Measurements from ENCODE around the gene JKAMP. TPM values are rescaled to one million over a fixed set of nuclear protein-coding genes. Genes with fewer than 3 reads are reported as not detected.

Gene JKAMP
- total RNA-seq, 2 donors from 2014 or later: 42.5 to 57.2 TPM

- Mint-ChIP-seq H3K9me3 (no peaks in the 10 kb centered on the region), H3K36me3 (ENCODE audit: low read depth) (peaks cover 33% of the 10 kb centered on the region), H3K27ac (no peak overlapping the region), H3K4me1 (no peaks in the 10 kb centered on the region), H3K4me3 (no peak overlapping the region), H3K27me3 (ENCODE audit: insufficient read depth) (no peaks in the 10 kb centered on the region)
- peaks cover 82% of the 10 kb centered on the region for H3K36me3 ChIP-seq (ENCODE audit: control insufficient read depth, insufficient read depth, low read length)
- DNase-seq: no peak
- 92 to 100% methylated on average over 1 to 3 of the region's 3 CpGs for WGBS, 2 experiments (ENCODE audit: insufficient coverage in 1 of 2, insufficient read length in 1 of 2)
- no peaks in the 10 kb centered on the region for H3K9me3 ChIP-seq (ENCODE audit: control insufficient read depth, low read length)
- H3K4me1 ChIP-seq (ENCODE audit: control insufficient read depth, insufficient read depth, low read length): no peaks in the 10 kb centered on the region
- H3K4me3 ChIP-seq (ENCODE audit: low read length): no peak overlapping the region
- TF ChIP-seq, protein P1, sequence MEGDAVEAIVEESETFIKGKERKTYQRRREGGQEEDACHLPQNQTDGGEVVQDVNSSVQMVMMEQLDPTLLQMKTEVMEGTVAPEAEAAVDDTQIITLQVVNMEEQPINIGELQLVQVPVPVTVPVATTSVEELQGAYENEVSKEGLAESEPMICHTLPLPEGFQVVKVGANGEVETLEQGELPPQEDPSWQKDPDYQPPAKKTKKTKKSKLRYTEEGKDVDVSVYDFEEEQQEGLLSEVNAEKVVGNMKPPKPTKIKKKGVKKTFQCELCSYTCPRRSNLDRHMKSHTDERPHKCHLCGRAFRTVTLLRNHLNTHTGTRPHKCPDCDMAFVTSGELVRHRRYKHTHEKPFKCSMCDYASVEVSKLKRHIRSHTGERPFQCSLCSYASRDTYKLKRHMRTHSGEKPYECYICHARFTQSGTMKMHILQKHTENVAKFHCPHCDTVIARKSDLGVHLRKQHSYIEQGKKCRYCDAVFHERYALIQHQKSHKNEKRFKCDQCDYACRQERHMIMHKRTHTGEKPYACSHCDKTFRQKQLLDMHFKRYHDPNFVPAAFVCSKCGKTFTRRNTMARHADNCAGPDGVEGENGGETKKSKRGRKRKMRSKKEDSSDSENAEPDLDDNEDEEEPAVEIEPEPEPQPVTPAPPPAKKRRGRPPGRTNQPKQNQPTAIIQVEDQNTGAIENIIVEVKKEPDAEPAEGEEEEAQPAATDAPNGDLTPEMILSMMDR (conservative IDR thresholded peaks at IDR 0.05): no peak
- H3K27me3 ChIP-seq (ENCODE audit: control insufficient read depth, insufficient read depth, low read length, poor library complexity, severe bottlenecking): no peaks in the 10 kb centered on the region
- no peak overlapping the region for H3K9ac ChIP-seq (ENCODE audit: extremely low read depth, low read length, poor library complexity, severe bottlenecking)
- H3K27ac ChIP-seq (ENCODE audit: low read depth, low read length): no peak overlapping the region
Measured at GRCh38 chr14:59500732-59501131, 16.4 kb downstream of the JKAMP start.

DNA sequence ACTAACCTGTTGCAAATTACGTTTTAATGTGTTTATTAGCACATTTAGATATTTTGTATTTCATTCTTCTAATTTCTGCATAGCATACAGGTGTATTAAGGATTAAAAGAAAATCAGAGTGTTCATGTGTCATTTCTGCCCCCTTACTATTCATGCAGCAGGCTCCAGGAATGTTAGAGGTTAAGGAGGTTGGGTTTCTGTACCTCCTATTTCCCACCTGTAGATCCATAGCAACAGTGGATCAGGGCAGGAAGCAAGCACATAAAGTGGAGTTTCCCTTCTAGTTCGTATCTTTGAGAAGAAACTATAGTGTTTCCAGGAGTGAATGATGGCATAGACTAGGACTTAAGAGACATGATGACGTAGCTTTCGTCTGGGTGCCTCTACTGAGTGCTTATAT, 18.9 kb downstream of the JKAMP start:
- no peaks in the 10 kb centered on the region for H3K27me3 ChIP-seq (ENCODE audit: control insufficient read depth, insufficient read depth, low read length, poor library complexity, severe bottlenecking)
- no peak overlapping the region for H3K9ac ChIP-seq (ENCODE audit: extremely low read depth, low read length, poor library complexity, severe bottlenecking)
- no peaks in the 10 kb centered on the region for H3K9me3 Mint-ChIP-seq
- no peaks in the 10 kb centered on the region for H3K9me3 ChIP-seq (ENCODE audit: control insufficient read depth, low read length)
- peaks cover 3% of the 10 kb centered on the region for H3K4me1 ChIP-seq (ENCODE audit: control insufficient read depth, insufficient read depth, low read length)
- peaks cover 9% of the 10 kb centered on the region for H3K4me1 Mint-ChIP-seq
- DNase-seq: no peak
- H3K27ac Mint-ChIP-seq: no peak overlapping the region
- H3K27me3 Mint-ChIP-seq (ENCODE audit: insufficient read depth): no peaks in the 10 kb centered on the region
- H3K36me3 Mint-ChIP-seq (ENCODE audit: low read depth): peaks cover 23% of the 10 kb centered on the region
- TF ChIP-seq, protein P1 (conservative IDR thresholded peaks at IDR 0.05): no peak
- no peak overlapping the region for H3K27ac ChIP-seq (ENCODE audit: low read depth, low read length)
- peaks cover 61% of the 10 kb centered on the region for H3K36me3 ChIP-seq (ENCODE audit: control insufficient read depth, insufficient read depth, low read length)
- H3K4me3 ChIP-seq (ENCODE audit: low read length): no peak overlapping the region
- 84 to 87% methylated on average over 3 of the region's 4 CpGs for WGBS, 2 experiments (ENCODE audit: insufficient coverage in 1 of 2, insufficient read length in 1 of 2)
- H3K4me3 Mint-ChIP-seq: no peak overlapping the region

- Histone ChIP-seq H3K27me3 (ENCODE audit: control insufficient read depth, insufficient read depth, low read length, poor library complexity, severe bottlenecking) (no peaks in the 10 kb centered on the region), H3K4me3 (ENCODE audit: low read length) (no peak overlapping the region), H3K9me3 (ENCODE audit: control insufficient read depth, low read length) (no peaks in the 10 kb centered on the region), H3K9ac (ENCODE audit: extremely low read depth, low read length, poor library complexity, severe bottlenecking) (no peak overlapping the region), H3K4me1 (ENCODE audit: control insufficient read depth, insufficient read depth, low read length) (peaks cover 3% of the 10 kb centered on the region), H3K36me3 (ENCODE audit: control insufficient read depth, insufficient read depth, low read length) (peaks cover 24% of the 10 kb centered on the region), H3K27ac (ENCODE audit: low read depth, low read length) (no peak overlapping the region)
- TF ChIP-seq, protein P1 (conservative IDR thresholded peaks at IDR 0.05): peak; percentile 97
- peak overlapping the region; percentile 11 for H3K27ac Mint-ChIP-seq
- peaks cover 3% of the 10 kb centered on the region for H3K27me3 Mint-ChIP-seq (ENCODE audit: insufficient read depth)
- H3K4me1 Mint-ChIP-seq: peaks cover 9% of the 10 kb centered on the region
- no peaks in the 10 kb centered on the region for H3K9me3 Mint-ChIP-seq
- DNase-seq: peak; percentile 97
- H3K36me3 Mint-ChIP-seq (ENCODE audit: low read depth): peaks cover 14% of the 10 kb centered on the region
- no peak overlapping the region for H3K4me3 Mint-ChIP-seq
Measured at GRCh38 chr14:59507063-59507751, 22.9 kb downstream of the JKAMP start.

Data from endodermal cell (in vitro differentiated cells).